Adrenal gland (tissue), 12 donors: ENCODE results near the gene NACC2. TPM values are rescaled to one million over a fixed set of nuclear protein-coding genes. Genes with fewer than 3 reads are reported as not detected.
A peak's percentile ranks its signal among the peaks of the same experiment; 100 is the strongest.

Experiments
- DNase-seq, 7 donors: peaks; one replicate each; pipeline ENCODE4 v3.0.0-alpha.2; 2019 to 2020
- H3K27ac ChIP-seq, 5 donors: fragments of 200-600 bp; sonication (generic) in 4 of 5; 1 replicate in 3 of 5; 2 replicates in 2 of 5; pipeline versions ENCODE4 v1.5.1 to v1.8.0; 2016 to 2020; ENCODE audit warnings: mild to moderate bottlenecking in 1 of 5
- H3K27me3 ChIP-seq: fragments of 200-600 bp; 2 replicates; pipeline ENCODE4 v1.8.0; 2021
- H3K36me3 ChIP-seq, 2 donors: fragments of 200-600 bp; replicated peaks in 1 of 2; 1 replicate in 1 of 2; 2 replicates in 1 of 2; pipeline versions ENCODE4 v1.5.1 to v1.8.0; 2018 to 2022
- H3K4me1 ChIP-seq, 2 donors: fragments of 200-600 bp; replicated peaks in 1 of 2; 1 replicate in 1 of 2; 2 replicates in 1 of 2; pipeline versions ENCODE4 v1.5.1 to v1.8.0; 2018 to 2021
- H3K4me3 ChIP-seq, 4 donors: fragments of 200-600 bp; sonication (generic) in 3 of 4; one replicate each; pipeline ENCODE4 v1.5.1; 2016 to 2018
- H3K9me3 ChIP-seq, 3 donors: fragments of 200-600 bp; sonication (generic) in 1 of 3; replicated peaks in 1 of 3; 1 replicate in 2 of 3; 2 replicates in 1 of 3; pipeline versions ENCODE4 v1.5.1 to v1.8.0; 2016 to 2021
- POLR2A ChIP-seq, 2 donors: fragments of 450-650 bp; IDR thresholded peaks; one replicate each; pipeline ENCODE4 v1.6.1; 2017; ENCODE audit warnings: antibody characterized with exemption in 2 of 2, mild to moderate bottlenecking in 2 of 2, moderate library complexity in 1 of 2
- WGBS, 4 donors: extraction: QIAGEN DNeasy Blood & Tissue Kit in 2 of 4; methylation state at CpG; one replicate each; pipeline versions ENCODE4 v1.1.5 to v1.1.7; 2013 to 2017; 5-methylcytosine and 5-hydroxymethylcytosine counted together
- intact Hi-C, 2 donors: fragments of 100-400 bp; cut with DNase I; formaldehyde crosslinking; loops; one replicate each; pipeline versions ENCODE4 v1.14.1 to v1.15.0; 2022 to 2023
- polyA plus RNA-seq, 3 donors: library from polyadenylated mRNA; stranded (reverse); fragments of 200-250 nt in 2 of 3; fragments of 350-450 nt in 1 of 3; fragmentation: Illumina TruSeq in 1 of 3; extraction: RNeasy Lipid Tissue Mini Kit (QIAGEN cat#74804) in 1 of 3; gene quantifications; one replicate each; pipeline ENCODE4 v1.2.3, GENCODE V29; 2013 to 2014
- total RNA-seq, 9 donors: library from RNA; depleted of rRNA in 4 of 9; stranded (reverse); fragments of >200 nt in 4 of 9; fragments of 120-200 nt in 1 of 9; fragmentation: NEBNext Ultra II Directional in 1 of 9; extraction: Animal tissue kit (Norgen Biotek cat#: 25700) in 1 of 9; gene quantifications; one replicate each; pipeline versions ENCODE4 v1.1.0 to v1.2.4, GENCODE V29; 2013 to 2023
- TF ChIP-seq, protein P1 (sequence below), 6 experiments: fragments of 450-650 bp in 4 of 6; fragments of 200-600 bp in 2 of 6; sonication (generic) in 1 of 6; IDR thresholded peaks; 1 replicate in 5 of 6; 2 replicates in 1 of 6; pipeline versions ENCODE4 v1.5.1 to v1.8.0; 2016 to 2021; ENCODE audit warnings: antibody characterized with exemption in 6 of 6, mild to moderate bottlenecking in 2 of 6, moderate library complexity in 1 of 6
- donor health status: healthy with polysubstance abuse.
- donor health status: Bipolar disorder and iron deficiency.
- donor health status: DM: yes; HTN: yes; CAD: no.
- donor health status: DM: no; HTN: no; CAD: no.
- donor health status: DM: no; HTN: no; CAD: no.
- donor health status: DM: yes; HTN: yes; CAD: no.

NACC2 gene
- total and polyA plus RNA-seq, 12 donors = 3.3 to 61.0 (median 35.3) TPM

DNA sequence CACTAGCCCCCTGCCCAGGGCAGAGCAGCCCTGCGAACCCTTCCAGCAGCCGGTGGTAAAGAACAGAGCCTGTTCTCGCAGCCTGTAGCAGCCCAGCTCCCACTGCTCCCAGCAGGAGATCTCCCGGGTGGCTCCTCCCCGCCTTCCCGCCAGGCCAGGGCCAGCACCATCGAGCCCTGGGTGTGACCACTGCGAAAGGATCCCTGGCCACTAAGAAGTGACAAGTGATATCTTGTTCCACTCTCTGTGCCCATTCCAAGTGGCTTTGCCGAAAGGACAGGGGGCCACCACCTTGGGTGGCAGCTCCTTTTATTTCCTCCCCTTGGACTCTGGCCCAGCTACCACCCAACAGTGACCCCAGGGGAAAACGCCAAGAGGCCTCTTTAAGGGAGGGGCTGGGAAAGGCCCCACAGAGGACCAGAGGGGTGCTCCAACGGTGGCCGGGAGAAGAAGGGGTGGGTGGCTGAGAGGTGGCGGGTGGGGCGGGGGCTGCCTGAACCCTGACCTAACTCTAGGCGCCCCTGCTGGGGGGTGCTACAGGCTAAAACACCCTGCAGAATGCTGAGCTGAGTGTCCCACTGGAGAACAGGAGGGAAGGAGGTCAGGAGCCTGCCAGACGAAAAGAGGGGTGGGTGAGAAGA is 1.6 kb downstream of the NACC2 start:
- Histone ChIP-seq H3K9me3 (no peaks in the 10 kb centered on the region), H3K4me3 (peak overlapping the region in 3 of 4 donors; percentile 53 to 92 (median 78)), H3K27me3 (no peaks in the 10 kb centered on the region), H3K4me1 (peaks cover 17 to 55% of the 10 kb centered on the region in 2 donors), H3K27ac (peak overlapping the region; percentile 79 to 99 (median 81)), H3K36me3 (no peaks in the 10 kb centered on the region)
- WGBS, 4 donors = 31 to 60% (median 39%) methylated on average over 5 to 16 of the region's 16 CpGs
- TF ChIP-seq, protein P1, sequence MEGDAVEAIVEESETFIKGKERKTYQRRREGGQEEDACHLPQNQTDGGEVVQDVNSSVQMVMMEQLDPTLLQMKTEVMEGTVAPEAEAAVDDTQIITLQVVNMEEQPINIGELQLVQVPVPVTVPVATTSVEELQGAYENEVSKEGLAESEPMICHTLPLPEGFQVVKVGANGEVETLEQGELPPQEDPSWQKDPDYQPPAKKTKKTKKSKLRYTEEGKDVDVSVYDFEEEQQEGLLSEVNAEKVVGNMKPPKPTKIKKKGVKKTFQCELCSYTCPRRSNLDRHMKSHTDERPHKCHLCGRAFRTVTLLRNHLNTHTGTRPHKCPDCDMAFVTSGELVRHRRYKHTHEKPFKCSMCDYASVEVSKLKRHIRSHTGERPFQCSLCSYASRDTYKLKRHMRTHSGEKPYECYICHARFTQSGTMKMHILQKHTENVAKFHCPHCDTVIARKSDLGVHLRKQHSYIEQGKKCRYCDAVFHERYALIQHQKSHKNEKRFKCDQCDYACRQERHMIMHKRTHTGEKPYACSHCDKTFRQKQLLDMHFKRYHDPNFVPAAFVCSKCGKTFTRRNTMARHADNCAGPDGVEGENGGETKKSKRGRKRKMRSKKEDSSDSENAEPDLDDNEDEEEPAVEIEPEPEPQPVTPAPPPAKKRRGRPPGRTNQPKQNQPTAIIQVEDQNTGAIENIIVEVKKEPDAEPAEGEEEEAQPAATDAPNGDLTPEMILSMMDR (IDR thresholded peaks at IDR 0.05) = no peak
- TF ChIP-seq POLR2A (IDR thresholded peaks at IDR 0.05) = no peak
- peak in 5 of 7 donors; percentile 62 to 78 (median 72) for DNase-seq
- intact Hi-C loops = no loop called here

DNA sequence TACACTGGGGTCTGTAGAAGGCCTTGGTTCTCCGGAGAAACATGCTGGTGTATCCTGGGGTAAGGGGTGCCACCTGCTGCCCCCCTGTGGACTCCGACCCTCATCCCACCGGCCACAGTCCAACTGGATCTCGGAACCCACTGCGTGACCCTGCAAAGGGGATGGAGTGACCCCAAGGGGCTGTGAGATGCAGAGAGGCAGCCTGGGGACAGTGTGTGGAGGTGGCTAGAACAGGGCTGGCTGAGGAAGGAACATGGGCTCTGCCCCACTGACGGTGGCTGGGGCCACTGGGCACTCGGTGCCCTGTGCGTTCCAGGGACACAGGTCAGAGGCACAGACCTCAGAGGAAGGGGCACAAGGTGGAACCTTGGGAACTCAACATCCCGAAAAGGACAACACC is 2.3 kb downstream of the NACC2 start:
- peaks cover 17 to 62% of the 10 kb centered on the region in 2 donors for H3K4me1 ChIP-seq
- WGBS, 4 donors = 81 to 86% (median 84%) methylated on average over 6 to 9 of the region's 9 CpGs
- H3K27me3 ChIP-seq = no peaks in the 10 kb centered on the region
- TF ChIP-seq, protein P1 (IDR thresholded peaks at IDR 0.05) = no peak
- no peak for TF ChIP-seq POLR2A (IDR thresholded peaks at IDR 0.05)
- H3K9me3 ChIP-seq = no peaks in the 10 kb centered on the region
- peak in 1 of 7 donors; percentile 6 for DNase-seq
- no peaks in the 10 kb centered on the region for H3K36me3 ChIP-seq
- H3K27ac ChIP-seq = peak overlapping the region in 3 of 5 donors; percentile 79 to 99 (median 85)
- H3K4me3 ChIP-seq = peak overlapping the region in 1 of 4 donors; percentile 92
- intact Hi-C loops = no loop called here

DNA sequence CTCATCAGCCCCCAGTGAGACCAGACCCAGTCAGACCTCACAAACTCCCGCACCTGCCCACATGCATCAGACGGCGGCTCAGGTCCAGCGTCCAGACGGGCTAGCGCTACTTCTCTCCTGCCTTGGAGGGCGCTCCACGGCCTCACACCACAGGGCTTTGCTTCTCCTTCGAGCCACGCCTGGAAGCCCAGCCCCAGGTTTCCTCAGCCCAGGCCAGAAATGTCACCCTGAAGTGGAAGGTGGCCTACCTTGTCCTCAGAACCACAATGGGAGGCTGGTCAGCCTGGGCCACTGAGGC is 2.8 kb downstream of the NACC2 start:
- Histone ChIP-seq H3K36me3 (no peaks in the 10 kb centered on the region), H3K4me3 (no peak overlapping the region), H3K4me1 (peaks cover 17 to 66% of the 10 kb centered on the region in 2 donors), H3K27me3 (no peaks in the 10 kb centered on the region), H3K27ac (peak overlapping the region in 2 of 5 donors; percentile 48 to 73), H3K9me3 (no peaks in the 10 kb centered on the region)
- no peak for DNase-seq
- intact Hi-C loops = no loop called here
- whole genome bisulfite sequencing, 4 donors = 88 to 97% (median 92%) methylated on average over 10 of the region's 10 CpGs
- TF ChIP-seq, protein P1 (IDR thresholded peaks at IDR 0.05) = no peak
- no peak for TF ChIP-seq POLR2A (IDR thresholded peaks at IDR 0.05)

- Histone ChIP-seq H3K4me3 (no peak overlapping the region), H3K4me1 (peaks cover 17 to 70% of the 10 kb centered on the region in 2 donors), H3K27me3 (no peaks in the 10 kb centered on the region), H3K9me3 (no peaks in the 10 kb centered on the region), H3K36me3 (no peaks in the 10 kb centered on the region), H3K27ac (peak overlapping the region in 4 of 5 donors; percentile 19 to 73 (median 55))
- DNase-seq = peak in 4 of 7 donors; percentile 23 to 50 (median 42)
- 83 to 84% (median 84%) methylated on average over 18 to 20 of the region's 20 CpGs for WGBS, 4 donors
- no peak for TF ChIP-seq POLR2A (IDR thresholded peaks at IDR 0.05)
- TF ChIP-seq, protein P1 (IDR thresholded peaks at IDR 0.05) = no peak
- intact Hi-C loops = no loop called here
Measured at GRCh38 chr9:136091582-136092352, 3.3 kb downstream of the NACC2 start.
